HG02938 (cell line): Measurements from ENCODE around the gene RTN4.
A peak's percentile ranks its signal among the peaks of the same experiment; 100 is the strongest.

Source experiments
- ATAC-seq: cut with Tn5 transposase; IDR thresholded peaks from one replicate; pipeline ENCODE4 v1.9.1; 2021; ENCODE audit warnings: mild to moderate bottlenecking, moderate library complexity; ENCODE audit not compliant: unreplicated experiment

Gene RTN4

DNA sequence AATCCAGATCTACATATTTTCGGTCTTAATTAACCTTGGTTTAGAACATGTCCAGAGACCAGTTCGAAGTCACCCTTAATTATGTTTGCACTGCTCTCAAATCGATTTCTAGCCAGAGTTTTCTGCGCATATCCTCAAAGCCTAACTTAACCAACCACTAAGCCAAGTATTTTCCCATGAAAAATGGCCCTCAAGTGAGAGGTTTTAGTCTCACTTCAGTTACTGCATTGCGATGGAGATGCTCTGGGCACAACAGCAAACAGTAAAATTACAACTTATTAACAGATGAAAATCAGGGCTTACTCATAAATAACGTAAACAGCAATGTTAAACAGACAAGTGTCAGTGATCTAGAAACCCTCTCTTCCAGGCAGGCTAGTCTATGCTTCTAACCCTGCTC, 4.5 kb downstream of the RTN4 start:
- ATAC-seq, result no peak

- no peak for ATAC-seq
Observed at GRCh38 chr2:55043841-55044240, 6.4 kb downstream of the RTN4 start.

GRCh38 chr2:55038428-55038827, 11.8 kb downstream of the RTN4 start:
- ATAC-seq, result no peak

DNA sequence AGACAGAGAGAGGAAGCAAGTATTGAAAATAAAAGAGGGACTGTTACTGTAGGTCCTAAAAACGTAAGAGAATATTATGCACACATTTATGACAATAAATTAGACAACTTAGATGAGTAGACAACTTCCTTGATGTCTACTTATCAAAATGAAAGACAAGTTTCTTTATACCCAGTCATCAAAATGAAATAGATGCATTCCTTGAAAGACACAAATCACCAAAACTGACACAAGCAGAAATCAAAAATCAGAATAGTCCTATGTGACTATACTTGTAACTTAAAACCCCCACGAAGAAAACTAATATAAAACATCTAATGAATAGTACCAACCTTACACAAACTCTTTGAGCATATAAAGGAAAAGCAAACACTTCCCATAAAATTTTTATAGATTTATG, 14.5 kb downstream of the RTN4 start:
- ATAC-seq, result no peak

DNA sequence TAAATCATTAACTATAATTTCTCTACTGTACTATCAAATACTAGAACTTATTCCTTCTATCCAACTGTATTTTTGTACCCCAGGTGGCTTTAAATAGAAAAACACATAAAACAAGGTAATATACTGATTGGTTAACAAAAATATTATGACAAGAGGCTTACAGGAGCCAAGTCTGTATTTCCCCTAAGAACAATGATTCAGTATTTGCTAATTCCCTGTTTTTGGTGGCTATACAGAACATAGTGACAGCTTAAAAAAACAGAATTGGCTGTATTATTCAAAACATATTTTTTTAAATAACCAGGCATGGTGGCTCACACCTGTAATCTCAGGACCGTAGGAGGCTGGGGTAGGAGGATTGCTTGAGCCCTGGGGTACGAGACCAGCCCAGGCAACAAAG, 16.3 kb downstream of the RTN4 start:
- no peak for ATAC-seq

DNA sequence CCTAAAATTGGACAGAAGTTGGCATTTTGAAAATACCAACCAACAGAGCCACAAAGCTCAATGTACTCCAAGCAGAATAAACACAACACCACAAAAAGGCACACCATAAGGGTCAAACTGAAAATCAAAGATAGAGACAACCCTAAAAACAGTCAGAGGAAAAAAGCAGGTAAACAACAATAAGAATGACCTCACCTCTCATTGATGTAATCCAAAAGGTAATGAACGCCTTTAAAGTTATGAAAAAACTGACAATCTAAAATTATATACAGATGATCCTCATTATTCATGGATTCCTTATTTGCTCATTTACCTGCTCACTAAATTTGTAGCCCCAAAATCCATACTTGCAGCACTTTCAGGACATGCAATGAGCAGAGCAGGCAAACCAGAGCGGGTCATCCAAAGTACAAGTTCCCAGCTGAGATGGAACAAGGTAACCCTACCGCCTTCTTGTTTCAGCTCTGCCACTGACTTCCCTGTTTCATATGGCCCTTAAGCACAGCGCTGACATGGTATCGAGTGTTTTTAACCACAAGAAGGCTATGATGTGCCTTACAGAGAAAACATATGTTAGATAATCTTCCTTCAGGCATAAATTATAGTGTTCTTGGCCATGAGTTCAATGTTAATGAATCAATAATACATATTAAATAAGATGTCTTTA, 17.0 kb downstream of the RTN4 start:
- peak; percentile 89 for ATAC-seq

GRCh38 chr2:55031505-55031904, 18.7 kb downstream of the RTN4 start:
- ATAC-seq, result no peak

DNA sequence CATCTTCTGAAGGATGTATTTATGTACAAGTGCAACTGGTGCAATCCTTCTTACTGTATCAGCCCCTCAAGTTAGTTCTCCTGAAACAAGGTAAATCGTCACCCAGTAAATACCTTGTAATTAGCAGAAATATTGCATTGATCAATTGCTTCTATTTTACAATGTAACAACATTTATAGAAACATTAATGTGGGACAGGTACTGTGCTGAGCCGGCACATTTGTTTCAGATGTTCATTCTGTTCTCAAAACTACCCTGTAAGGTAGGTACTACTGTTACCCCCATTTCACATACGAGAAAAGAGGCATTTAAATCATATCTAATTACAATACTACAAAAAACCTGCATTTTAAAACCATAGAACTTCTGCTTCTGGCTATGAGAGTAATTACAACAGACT, 19.5 kb downstream of the RTN4 start:
- ATAC-seq, result no peak

DNA sequence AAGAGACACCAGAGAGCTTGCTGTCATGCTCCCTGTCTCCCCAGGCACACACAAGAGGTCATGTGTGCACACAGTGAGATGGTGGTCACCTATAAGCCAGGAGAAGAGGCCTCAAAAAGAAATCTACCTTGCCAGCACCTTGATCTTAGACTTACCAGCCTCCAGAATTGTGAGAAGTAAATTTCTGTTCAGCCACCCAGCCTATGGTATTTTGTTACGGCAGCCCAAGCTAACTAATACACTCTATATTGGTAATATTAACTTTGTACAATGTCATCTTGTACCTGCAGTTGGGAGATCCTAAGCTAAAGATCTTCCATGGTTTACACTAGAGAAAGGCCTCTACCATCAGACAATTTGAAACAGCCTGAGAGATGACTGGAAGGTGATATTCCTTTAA, 21.2 kb downstream of the RTN4 start:
- ATAC-seq, result no peak

GRCh38 chr2:55027226-55027625, 23.0 kb downstream of the RTN4 start:
- ATAC-seq, result no peak

- ATAC-seq, result no peak
Observed at GRCh38 chr2:55026202-55026601, 24.0 kb downstream of the RTN4 start.

DNA sequence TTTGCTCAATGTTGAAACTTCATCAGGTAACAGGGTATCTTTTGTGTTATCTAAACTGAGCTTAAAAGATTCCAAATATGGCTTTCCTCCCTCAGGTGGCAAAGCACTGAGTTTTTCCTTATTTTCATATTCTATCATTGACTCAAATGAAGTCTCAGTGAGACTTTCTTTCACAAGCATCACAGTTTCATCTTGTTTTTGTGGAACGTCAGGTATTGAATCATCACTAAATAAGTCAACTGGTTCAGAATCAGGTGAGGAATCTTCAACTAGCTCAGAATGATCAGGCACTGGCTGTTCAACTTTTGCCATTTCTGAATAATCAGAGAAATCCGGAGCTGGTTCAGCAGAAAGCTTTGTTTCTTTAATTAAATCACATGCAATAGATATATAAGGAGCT, 24.6 kb downstream of the RTN4 start:
- ATAC-seq, result no peak

DNA sequence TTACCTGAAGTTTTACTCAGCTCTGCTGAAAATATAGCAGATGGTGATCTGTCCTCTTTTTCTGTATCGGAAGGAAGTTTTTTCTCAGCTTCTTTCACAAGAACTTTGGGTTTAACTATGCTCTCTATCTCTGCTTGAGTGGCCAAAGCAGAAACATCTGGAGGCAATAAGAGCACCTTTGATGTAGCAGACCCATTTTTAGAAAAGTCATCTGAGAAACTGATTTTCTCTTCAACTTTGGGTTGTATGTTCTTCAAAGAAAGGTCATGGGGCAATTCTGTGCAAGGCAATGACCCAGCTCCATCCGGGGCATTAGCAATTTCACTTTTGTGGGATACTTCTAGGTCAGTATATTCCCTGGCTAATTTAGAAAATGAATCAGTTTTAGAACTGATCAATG, 25.2 kb downstream of the RTN4 start:
- no peak for ATAC-seq

- no peak for ATAC-seq
Observed at GRCh38 chr2:55022476-55022875, 27.8 kb downstream of the RTN4 start.

GRCh38 chr2:55019526-55020258, 30.6 kb downstream of the RTN4 start:
- no peak for ATAC-seq

GRCh38 chr2:55018619-55019018, 31.6 kb downstream of the RTN4 start:
- ATAC-seq, result no peak

GRCh38 chr2:55017880-55018279, 32.4 kb downstream of the RTN4 start:
- ATAC-seq, result no peak

GRCh38 chr2:55017428-55017827, 32.8 kb downstream of the RTN4 start:
- ATAC-seq, result no peak

DNA sequence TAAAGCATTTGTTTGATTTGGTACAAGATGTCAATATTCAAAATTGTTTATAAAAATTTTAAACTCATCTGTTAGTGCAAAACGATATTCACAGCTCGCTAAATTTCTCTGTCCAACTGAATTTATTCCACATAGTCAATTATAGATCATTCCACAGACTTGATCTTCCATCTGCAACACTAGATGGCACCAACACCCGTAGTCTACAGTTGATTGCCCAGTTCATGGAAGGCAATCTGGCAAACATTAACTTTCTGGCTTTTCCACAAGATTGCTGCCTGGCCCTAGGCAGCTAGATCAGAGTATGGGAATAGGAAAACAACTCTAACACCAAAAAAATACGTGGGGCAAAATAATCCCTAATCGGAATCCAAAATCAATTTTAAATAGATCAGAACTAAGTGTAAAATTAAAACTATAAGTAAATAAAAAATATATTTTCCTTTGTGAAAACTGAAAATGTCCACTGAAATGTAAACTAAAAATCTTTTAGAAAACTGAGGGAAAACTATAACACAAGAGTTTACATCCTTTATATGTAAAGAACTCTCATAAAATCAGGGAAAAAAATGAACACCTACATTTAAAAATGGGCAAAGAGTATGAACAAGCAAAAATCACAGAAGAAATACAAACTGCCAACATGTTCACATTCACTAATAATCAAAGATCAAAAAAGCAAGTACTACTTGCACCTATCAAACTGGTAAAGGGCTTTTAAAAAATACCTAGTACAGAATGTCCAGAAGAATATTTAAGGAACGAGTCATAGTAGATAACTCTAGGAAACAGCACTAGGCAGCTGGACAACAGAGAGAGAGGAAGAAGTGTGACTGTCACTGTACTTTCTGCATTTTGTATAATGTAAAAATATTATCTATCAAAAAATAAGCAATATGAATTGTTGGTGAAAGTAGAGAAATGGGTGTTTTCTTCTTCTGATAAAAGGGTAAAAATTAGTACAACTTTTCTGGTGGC, 35.0 kb downstream of the RTN4 start:
- ATAC-seq, result no peak

GRCh38 chr2:55013936-55014335, 36.3 kb downstream of the RTN4 start:
- no peak for ATAC-seq

DNA sequence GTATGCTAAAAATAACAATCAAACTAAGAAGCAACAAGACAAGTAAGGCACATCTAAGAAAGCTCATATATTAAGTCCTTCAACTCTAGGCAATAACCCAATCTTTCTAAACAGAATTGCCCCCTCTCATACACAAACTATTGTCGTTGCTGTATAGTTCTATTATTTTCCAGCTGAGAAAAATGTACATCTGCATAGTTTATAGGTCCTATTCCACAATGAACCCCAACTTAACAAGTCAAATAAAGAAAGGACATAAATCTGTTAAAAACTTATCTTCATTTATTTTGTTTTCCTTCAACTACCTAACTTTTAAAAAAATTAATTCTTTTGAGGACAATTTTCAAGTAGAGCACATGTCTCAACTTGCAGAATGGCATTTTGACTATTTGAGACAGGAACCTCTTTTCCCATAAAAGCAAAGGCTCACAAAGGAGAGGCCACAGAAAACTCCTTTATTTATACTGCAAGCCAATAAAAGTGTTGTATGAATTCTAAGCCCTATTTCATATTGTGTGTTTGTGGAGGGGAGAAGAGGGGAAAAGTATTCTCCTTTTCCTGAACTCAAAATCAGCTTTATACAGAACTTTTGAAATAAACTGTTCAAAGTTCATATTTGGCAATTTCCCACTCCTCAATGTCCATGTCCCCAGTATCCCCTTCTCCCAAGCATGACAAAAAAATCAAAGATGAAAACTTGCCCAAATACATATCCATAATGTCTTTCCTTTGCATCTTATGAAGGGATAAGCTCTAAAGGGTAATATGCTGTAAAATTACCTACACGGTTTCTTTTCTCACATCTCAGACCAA, 37.4 kb downstream of the RTN4 start:
- ATAC-seq, result no peak
